ENCODE results near the gene SERPINB11.

DNA sequence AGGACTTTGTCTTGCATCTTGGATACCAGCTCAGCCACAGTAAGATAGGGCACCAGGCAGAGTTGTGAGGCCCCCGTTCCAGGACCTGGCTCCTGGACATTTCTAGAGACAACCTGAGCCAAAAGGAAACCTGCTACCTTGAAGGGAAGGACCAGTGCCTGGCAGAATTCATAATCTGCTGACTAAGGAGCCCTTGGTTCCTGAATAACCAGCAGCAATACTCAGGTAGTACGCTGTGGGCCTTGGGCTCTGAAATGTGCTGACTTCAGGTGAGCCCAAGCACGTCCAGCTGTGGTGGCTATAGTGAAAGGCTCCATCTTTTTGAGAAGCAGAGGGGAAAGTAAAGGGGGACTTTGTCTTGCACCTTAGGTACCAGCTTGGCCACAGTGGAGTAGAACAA, 28.5 kb downstream of the SERPINB11 start:
- TF ChIP-seq POLR2AphosphoS5 (IDR thresholded peaks at IDR 0.05; ENCODE audit: borderline replicate concordance, low read depth, low read length) (no peak), EZH2 (IDR thresholded peaks at IDR 0.05) (no peak)

Measured in SK-N-MC (cell line).